Heart right ventricle (tissue), 16 donors: ENCODE data around the gene SEC14L5. TPM values are rescaled to one million over a fixed set of nuclear protein-coding genes. Genes with fewer than 3 reads are reported as not detected.

ENCODE experiments used
- ATAC-seq, 8 donors: fragments of 200-7000 bp; cut with Tn5 transposase; one replicate each; pipeline ENCODE4 v1.9.1; 2020; ENCODE audit warnings: mild to moderate bottlenecking in 8 of 8, moderate library complexity in 8 of 8, moderate number of reproducible peaks in 1 of 8
- DNase-seq, 2 donors: peaks; one replicate each; pipeline ENCODE4 v3.0.0-alpha.2; 2020
- H3K27ac ChIP-seq, 10 donors: fragments of 200-600 bp; sonication (generic) in 2 of 10; one replicate each; pipeline versions ENCODE4 v1.5.0 to v1.8.0; 2020 to 2022; ENCODE audit warnings: mild to moderate bottlenecking in 3 of 10
- H3K27me3 ChIP-seq, 7 donors: fragments of 200-600 bp; one replicate each; pipeline ENCODE4 v1.8.0; 2021 to 2022; ENCODE audit warnings: mild to moderate bottlenecking in 2 of 7
- H3K36me3 ChIP-seq, 9 donors: fragments of 200-600 bp; sonication (generic) in 1 of 9; one replicate each; pipeline versions ENCODE4 v1.5.0 to v1.8.0; 2020 to 2022; ENCODE audit warnings: mild to moderate bottlenecking in 2 of 9
- H3K4me1 ChIP-seq, 9 donors: fragments of 200-600 bp; sonication (generic) in 1 of 9; one replicate each; pipeline versions ENCODE4 v1.5.0 to v1.8.0; 2020 to 2022; ENCODE audit warnings: mild to moderate bottlenecking in 4 of 9
- H3K4me3 ChIP-seq, 10 donors: fragments of 200-600 bp; sonication (generic) in 2 of 10; one replicate each; pipeline versions ENCODE4 v1.5.0 to v1.8.0; 2020 to 2022; ENCODE audit warnings: mild to moderate bottlenecking in 7 of 10, moderate library complexity in 2 of 10
- H3K9me3 ChIP-seq, 11 donors: fragments of 200-600 bp in 10 of 11; sonication (generic) in 2 of 11; one replicate each; pipeline versions ENCODE4 v1.5.0 to v1.8.0; 2013 to 2022; ENCODE audit warnings: mild to moderate bottlenecking in 2 of 11, control low read depth in 1 of 11, moderate library complexity in 1 of 11
- WGBS, 2 donors: extraction: QIAGEN DNeasy Blood & Tissue Kit; methylation state at CpG; one replicate each; pipeline ENCODE4 v1.1.7; 2013; ENCODE audit warnings: inconsistent platforms in 1 of 2; 5-methylcytosine and 5-hydroxymethylcytosine counted together
- intact Hi-C, 10 donors: fragments of 100-400 bp; cut with DNase I; formaldehyde crosslinking; loops; one replicate each; pipeline versions ENCODE4 v1.11.1 to v1.14.2; 2022
- polyA plus RNA-seq, 2 donors: library from polyadenylated mRNA; stranded (reverse); fragments of 200-250 nt; gene quantifications; one replicate each; pipeline ENCODE4 v1.2.3, GENCODE V29; 2013
- total RNA-seq, 10 donors: library from RNA; stranded (reverse); fragmentation: NEBNext Ultra II Directional in 3 of 10; extraction: Animal tissue kit (Norgen Biotek cat#: 25700) in 3 of 10; gene quantifications; one replicate each; pipeline versions ENCODE4 v1.2.1 to v1.2.4, GENCODE V29; 2021 to 2023
- TF ChIP-seq, protein P1 (sequence below), 9 donors: fragments of 200-600 bp; sonication (generic) in 2 of 9; IDR thresholded peaks; one replicate each; pipeline versions ENCODE4 v1.5.0 to v1.8.0; 2021 to 2022; ENCODE audit warnings: antibody characterized with exemption in 9 of 9, mild to moderate bottlenecking in 5 of 9, moderate library complexity in 1 of 9
- donor health status: Arrhythmogenic right ventricular cardiomyopathy.
- donor health status: ischemic (EF 13 %, LVEDD 7.1; RV severe dilation, severe dysfunction).
- donor health status: healthy with polysubstance abuse.
- donor health status: DM: no; HTN: yes; CAD: no.
- donor health status: DM: no; HTN: no; CAD: no.
- donor health status: ischemic (EF 25% LVEDD 6.9; RV normal size, moderate dysfunction).
- donor health status: ischemic (EF 25% LVEDD 5.7; RV mildly dilated, moderate dysfunction).
- donor health status: healthy.
- donor health status: DM: yes; HTN: yes; CAD: no.
- donor health status: Ischemic cardiomyopathy.
- donor health status: ischemic (EF 35%, LVEDD 5.7; RV mildly dilated, moderate dysfunction).
- donor health status: nonischemic (EF 11% LVEDD 7.7; RV severe dilation, severe dysfunction).
- donor health status: DM: yes; HTN: yes; CAD: no.
- donor health status: PGD.
- donor health status: ischemic (EF 29% LVEDD 5.4; RV normal size, mild dysfunction).
- donor health status: nonischemic (EF 23%, LVEDD 6.1; RV moderate dilation, normal function).

Gene SEC14L5
- total and polyA plus RNA-seq, 12 donors, result 0.04 to 28.4 (median 11.0) TPM

DNA sequence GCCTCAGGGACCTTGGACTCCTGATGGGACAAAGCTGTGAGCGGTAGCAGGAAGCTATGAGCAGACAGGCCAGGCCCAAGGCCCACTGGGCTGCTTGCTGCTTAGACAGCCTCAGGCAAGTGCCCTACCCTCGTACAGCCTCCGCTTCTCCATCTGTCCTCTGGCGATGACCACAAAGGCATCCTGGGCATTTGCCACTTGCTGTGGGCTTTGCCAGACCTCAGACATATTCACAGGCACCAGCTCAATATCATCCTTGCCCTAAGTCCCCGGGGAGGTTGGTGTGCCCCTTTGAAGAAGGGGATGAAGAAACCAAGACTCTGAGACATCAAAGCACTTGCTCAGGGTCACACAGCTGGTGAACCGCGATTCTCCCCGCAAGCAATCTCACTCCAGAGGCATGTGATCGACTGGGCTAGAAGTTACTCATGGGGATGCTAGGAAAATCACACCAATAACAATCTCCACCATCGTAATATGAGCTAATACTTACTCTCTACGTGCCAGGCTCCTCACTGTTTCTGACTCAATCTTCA, 42.8 kb upstream of the SEC14L5 start:
- Histone ChIP-seq H3K9me3 (no peaks in the 10 kb centered on the region), H3K27me3 (no peaks in the 10 kb centered on the region), H3K27ac (no peak overlapping the region), H3K4me3 (no peak overlapping the region), H3K4me1 (peaks cover 0 to 4% (median 0%) of the 10 kb centered on the region in 9 donors), H3K36me3 (no peaks in the 10 kb centered on the region)
- DNase-seq (no peak), ATAC-seq (no peak)
- TF ChIP-seq, protein P1, sequence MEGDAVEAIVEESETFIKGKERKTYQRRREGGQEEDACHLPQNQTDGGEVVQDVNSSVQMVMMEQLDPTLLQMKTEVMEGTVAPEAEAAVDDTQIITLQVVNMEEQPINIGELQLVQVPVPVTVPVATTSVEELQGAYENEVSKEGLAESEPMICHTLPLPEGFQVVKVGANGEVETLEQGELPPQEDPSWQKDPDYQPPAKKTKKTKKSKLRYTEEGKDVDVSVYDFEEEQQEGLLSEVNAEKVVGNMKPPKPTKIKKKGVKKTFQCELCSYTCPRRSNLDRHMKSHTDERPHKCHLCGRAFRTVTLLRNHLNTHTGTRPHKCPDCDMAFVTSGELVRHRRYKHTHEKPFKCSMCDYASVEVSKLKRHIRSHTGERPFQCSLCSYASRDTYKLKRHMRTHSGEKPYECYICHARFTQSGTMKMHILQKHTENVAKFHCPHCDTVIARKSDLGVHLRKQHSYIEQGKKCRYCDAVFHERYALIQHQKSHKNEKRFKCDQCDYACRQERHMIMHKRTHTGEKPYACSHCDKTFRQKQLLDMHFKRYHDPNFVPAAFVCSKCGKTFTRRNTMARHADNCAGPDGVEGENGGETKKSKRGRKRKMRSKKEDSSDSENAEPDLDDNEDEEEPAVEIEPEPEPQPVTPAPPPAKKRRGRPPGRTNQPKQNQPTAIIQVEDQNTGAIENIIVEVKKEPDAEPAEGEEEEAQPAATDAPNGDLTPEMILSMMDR (IDR thresholded peaks at IDR 0.05), result no peak
- intact Hi-C loops, result no loop called here
- 79 to 87% methylated on average over 11 of the region's 11 CpGs for WGBS, 2 donors

DNA sequence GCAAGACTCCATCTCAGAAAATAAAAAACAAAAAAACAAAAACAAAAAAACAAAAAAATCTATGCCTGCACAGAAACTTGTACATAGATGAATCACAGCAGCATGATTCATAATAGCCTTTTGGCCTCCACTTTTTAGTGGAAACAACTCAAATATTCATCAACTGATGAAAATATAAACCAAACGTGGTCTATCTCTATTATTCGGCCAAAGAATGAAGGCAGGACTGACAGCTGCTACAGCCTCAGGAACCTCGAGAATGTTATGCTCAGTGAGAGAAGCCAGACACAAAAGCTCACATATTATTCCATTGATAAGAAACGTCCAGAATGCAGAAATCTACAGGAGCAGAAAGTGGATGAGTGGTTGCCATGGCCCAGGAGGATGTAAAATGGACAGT, 41.0 kb upstream of the SEC14L5 start:
- Histone ChIP-seq H3K9me3 (no peaks in the 10 kb centered on the region), H3K27ac (no peak overlapping the region), H3K4me3 (no peak overlapping the region), H3K4me1 (peaks cover 0 to 4% (median 0%) of the 10 kb centered on the region in 9 donors), H3K27me3 (no peaks in the 10 kb centered on the region), H3K36me3 (no peaks in the 10 kb centered on the region)
- no peak for ATAC-seq
- TF ChIP-seq, protein P1 (IDR thresholded peaks at IDR 0.05), result no peak
- intact Hi-C loops, result no loop called here
- WGBS, 2 donors, result 28 to 39% methylated on average over 4 of the region's 4 CpGs
- DNase-seq, result no peak

DNA sequence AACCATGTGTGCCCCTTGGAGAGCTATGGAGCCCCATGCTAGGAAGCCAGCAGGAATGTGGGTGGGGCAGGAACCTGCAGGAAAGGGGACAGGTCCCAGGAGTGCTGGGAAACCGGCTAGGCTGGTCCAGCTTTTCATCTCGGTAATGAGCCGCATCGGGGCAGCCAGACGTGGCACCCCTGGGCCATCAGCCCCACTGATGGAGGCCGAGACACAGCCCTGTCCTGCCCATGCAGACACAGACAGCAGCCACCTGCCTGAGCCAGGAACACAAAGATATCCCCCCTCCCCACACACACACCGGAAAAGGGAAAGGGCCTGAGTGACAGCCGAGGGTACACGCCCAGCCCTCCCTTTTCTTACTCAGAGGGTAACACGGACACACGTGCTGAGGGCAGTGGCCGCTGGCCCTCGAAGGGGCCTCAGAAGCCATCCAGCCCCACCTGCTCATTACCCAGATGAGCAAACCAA, 39.3 kb upstream of the SEC14L5 start:
- H3K4me3 ChIP-seq, result no peak overlapping the region
- intact Hi-C loops, result no loop called here
- ATAC-seq, result no peak
- no peaks in the 10 kb centered on the region for H3K36me3 ChIP-seq
- H3K9me3 ChIP-seq, result no peaks in the 10 kb centered on the region
- TF ChIP-seq, protein P1 (IDR thresholded peaks at IDR 0.05), result no peak
- no peak for DNase-seq
- peaks cover 0 to under 1% (median 0%) of the 10 kb centered on the region in 9 donors for H3K4me1 ChIP-seq
- no peak overlapping the region for H3K27ac ChIP-seq
- 50 to 63% methylated on average over 13 of the region's 13 CpGs for WGBS, 2 donors
- no peaks in the 10 kb centered on the region for H3K27me3 ChIP-seq

DNA sequence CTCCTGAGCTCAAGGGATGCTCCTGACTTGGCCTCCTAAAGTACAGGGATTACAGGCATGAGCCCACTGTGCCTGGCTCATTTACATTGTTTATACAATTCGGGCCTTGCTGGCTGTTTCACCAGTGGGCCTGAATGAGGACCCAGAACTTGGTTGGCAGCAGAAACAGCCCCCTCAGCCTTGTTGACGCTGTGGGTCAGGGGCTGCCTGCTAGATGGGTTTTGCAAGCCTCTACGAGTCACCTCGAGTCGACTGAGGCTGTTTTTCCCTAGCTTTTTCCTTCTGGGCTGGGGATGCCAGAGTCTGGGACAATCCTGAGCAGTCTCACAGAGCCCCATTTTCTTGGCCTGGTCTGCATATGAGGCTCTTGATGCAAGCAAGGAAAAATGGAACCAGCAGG, 37.3 kb upstream of the SEC14L5 start:
- Histone ChIP-seq H3K4me3 (no peak overlapping the region), H3K36me3 (no peaks in the 10 kb centered on the region), H3K27me3 (no peaks in the 10 kb centered on the region), H3K27ac (no peak overlapping the region), H3K4me1 (peaks cover 0 to 5% (median 0%) of the 10 kb centered on the region in 9 donors), H3K9me3 (peaks cover 0 to 2% (median 0%) of the 10 kb centered on the region in 11 donors)
- no peak for ATAC-seq
- intact Hi-C loops, result no loop called here
- no peak for DNase-seq
- TF ChIP-seq, protein P1 (IDR thresholded peaks at IDR 0.05), result no peak
- WGBS, 2 donors, result 80 to 88% methylated on average over 5 of the region's 5 CpGs
